ENCODE data around the gene CPPED1.
A peak's percentile ranks its signal among the peaks of the same experiment; 100 is the strongest.

Gene CPPED1

GRCh38 chr16:12629271-12629670 is 174.4 kb downstream of the CPPED1 start:
- DNase-seq = no peak

GRCh38 chr16:12628536-12628935 is 175.2 kb downstream of the CPPED1 start:
- no peak for DNase-seq

GRCh38 chr16:12627394-12627793 is 176.3 kb downstream of the CPPED1 start:
- DNase-seq = no peak

- no peak for DNase-seq
These were observed 177.3 kb downstream of the CPPED1 start for GRCh38 chr16:12626411-12626810.

- no peak for DNase-seq
These were observed 178.0 kb downstream of the CPPED1 start for GRCh38 chr16:12625716-12626115.

GRCh38 chr16:12625068-12625467 is 178.6 kb downstream of the CPPED1 start:
- DNase-seq = no peak

- DNase-seq = no peak
These were observed 183.5 kb downstream of the CPPED1 start for GRCh38 chr16:12620150-12620549.

GRCh38 chr16:12618515-12618914 is 185.2 kb downstream of the CPPED1 start:
- DNase-seq = no peak

- peak in 1 of 5 experiments; percentile 32 for DNase-seq
These were observed 186.3 kb downstream of the CPPED1 start for GRCh38 chr16:12617401-12617819.

GRCh38 chr16:12614662-12615278 is 188.9 kb downstream of the CPPED1 start:
- no peak for DNase-seq

- DNase-seq = no peak
These were observed 189.6 kb downstream of the CPPED1 start for GRCh38 chr16:12613992-12614661.

GRCh38 chr16:12613131-12613991 is 190.3 kb downstream of the CPPED1 start:
- DNase-seq = no peak

GRCh38 chr16:12612598-12613101 is 191.0 kb downstream of the CPPED1 start:
- DNase-seq = no peak

- no peak for DNase-seq
These were observed 191.6 kb downstream of the CPPED1 start for GRCh38 chr16:12611916-12612597.

GRCh38 chr16:12611006-12611477 is 192.6 kb downstream of the CPPED1 start:
- DNase-seq = no peak

- DNase-seq = no peak
These were observed 193.6 kb downstream of the CPPED1 start for GRCh38 chr16:12609937-12610699.
